ENCODE results near the gene TACC2. TPM values are rescaled to one million over a fixed set of nuclear protein-coding genes. Genes with fewer than 3 reads are reported as not detected.
"Not testable (repeated sequence)": the region's sequence is repeated elsewhere in the genome, so short reads cannot be mapped to it uniquely, and the experiment has no call there.

Gene TACC2
- total and polyA plus RNA-seq, 7 donors, result 44.0 to 439 (median 313) TPM

GRCh38 chr10:122010405-122011050, 21.6 kb downstream of the TACC2 start:
- Histone ChIP-seq H3K4me1 (peaks cover 79% of the 10 kb centered on the region), H3K36me3 (ENCODE audit: insufficient read depth in 1 of 2, low read depth in 1 of 2) (peaks cover 0 to 3% of the 10 kb centered on the region in 2 donors), H3K27me3 (ENCODE audit: insufficient read depth in 3 of 3, low read length in 2 of 3) (no peaks in the 10 kb centered on the region), H3K27ac (peak overlapping the region; percentile 98), H3K9me3 (no peaks in the 10 kb centered on the region), H3K4me3 (no peak overlapping the region)
- TF ChIP-seq CTCF (IDR thresholded peaks at IDR 0.05), result no peak
- DNase-seq (peak; percentile 62 to 67), ATAC-seq (peak; percentile 63 to 89 (median 74))
- WGBS, 3 donors, result 37 to 54% (median 40%) methylated on average over 4 of the region's 4 CpGs
- intact Hi-C loops (cut with DNase I), result no loop called here

DNA sequence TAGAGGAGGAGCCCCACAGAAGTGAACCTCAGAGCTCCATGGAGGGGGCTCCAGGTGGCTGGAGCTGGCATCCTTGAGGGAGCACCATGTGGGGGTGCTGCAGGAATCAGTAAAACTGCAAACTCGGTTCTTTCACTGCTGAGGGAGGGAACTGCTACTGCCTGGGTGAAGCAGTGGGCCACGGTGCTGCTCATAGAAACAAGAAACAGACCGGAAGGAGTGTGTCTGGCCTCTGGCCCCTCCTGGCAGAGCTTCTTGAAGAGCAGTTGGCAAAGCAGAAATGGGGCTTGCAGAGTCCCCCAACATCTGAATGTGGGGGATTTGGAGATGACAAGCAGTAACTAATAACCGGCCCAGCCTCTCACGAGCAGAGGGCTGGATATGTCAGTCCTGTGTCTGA, 23.8 kb downstream of the TACC2 start:
- peak overlapping the region; percentile 98 for H3K27ac ChIP-seq

DNA sequence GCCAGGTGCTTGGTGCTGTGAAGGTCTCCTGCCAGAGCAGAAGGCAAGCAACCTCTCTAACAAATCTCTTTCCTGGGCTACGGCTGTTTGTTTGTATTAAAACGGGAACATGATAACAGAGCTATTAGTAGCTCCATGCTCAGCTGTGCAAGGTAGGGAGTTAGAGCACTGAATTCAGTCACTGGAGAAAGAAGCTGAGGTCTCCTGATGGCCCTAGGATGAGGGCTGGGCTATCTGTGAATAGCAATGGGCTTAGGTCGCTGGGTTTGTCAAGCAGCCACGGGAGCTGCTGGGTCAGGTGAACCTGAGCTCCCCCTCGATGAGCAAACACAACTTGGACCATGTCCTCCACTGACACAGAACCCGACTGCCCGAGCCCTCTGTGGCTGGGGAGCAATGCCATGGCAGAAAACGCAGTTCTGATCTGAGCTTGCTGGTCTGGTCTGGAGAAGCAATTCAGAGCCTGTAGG, 24.4 kb downstream of the TACC2 start:
- Histone ChIP-seq H3K27me3 (ENCODE audit: insufficient read depth in 3 of 3, low read length in 2 of 3) (no peaks in the 10 kb centered on the region), H3K9me3 (no peaks in the 10 kb centered on the region), H3K4me3 (no peak overlapping the region), H3K27ac (peak overlapping the region; percentile 98), H3K36me3 (ENCODE audit: insufficient read depth in 1 of 2, low read depth in 1 of 2) (peaks cover 0 to 3% of the 10 kb centered on the region in 2 donors), H3K4me1 (peaks cover 69% of the 10 kb centered on the region)
- 29 to 33% (median 30%) methylated on average over 8 of the region's 8 CpGs for WGBS, 3 donors
- ATAC-seq (peak; percentile 82 to 90 (median 88)), DNase-seq (peak; percentile 67 to 89)
- intact Hi-C loops (cut with DNase I), result no loop called here
- TF ChIP-seq CTCF (IDR thresholded peaks at IDR 0.05), result no peak

More for the DNA sequence above, 23.8 kb downstream of the TACC2 start:
- Histone ChIP-seq H3K27me3 (ENCODE audit: insufficient read depth in 3 of 3, low read length in 2 of 3) (no peaks in the 10 kb centered on the region), H3K4me3 (peak overlapping the region; percentile 20), H3K36me3 (ENCODE audit: insufficient read depth in 1 of 2, low read depth in 1 of 2) (peaks cover 0 to 3% of the 10 kb centered on the region in 2 donors), H3K9me3 (no peaks in the 10 kb centered on the region), H3K4me1 (peaks cover 73% of the 10 kb centered on the region)
- ATAC-seq (peak in 2 of 4 donors; percentile 21 to 23), DNase-seq (no peak)
- intact Hi-C loops (cut with DNase I), result no loop called here
- 38 to 59% (median 45%) methylated on average over 5 of the region's 5 CpGs for WGBS, 3 donors
- no peak for TF ChIP-seq CTCF (IDR thresholded peaks at IDR 0.05)

DNA sequence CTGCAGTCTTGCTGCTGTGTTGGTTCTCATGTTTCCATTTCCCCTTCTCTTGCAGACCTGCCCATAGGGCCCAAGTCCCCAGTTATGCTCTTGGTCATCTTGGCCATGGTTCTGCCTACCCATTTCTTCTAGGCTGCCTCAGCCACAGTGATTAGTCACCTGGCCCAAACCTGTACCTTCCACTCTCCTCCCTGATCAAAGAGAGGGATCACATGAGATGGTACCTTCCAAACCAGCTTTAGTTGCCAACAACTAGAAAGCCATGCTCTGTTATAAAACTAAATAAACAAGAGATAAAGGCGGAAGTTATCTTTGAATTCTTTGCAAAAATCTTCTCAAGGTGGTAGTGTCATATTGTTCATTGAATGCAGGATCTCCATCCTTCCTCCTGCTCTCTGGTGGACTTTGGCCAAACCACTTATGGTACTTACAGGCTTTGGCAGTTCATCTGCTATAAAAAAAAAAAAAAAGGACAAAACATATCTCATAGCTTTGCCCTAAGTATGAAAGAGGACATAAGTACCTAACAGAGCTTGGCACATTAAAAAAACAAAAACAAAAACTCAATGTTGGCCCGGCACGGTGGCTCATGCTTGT, 25.8 kb downstream of the TACC2 start:
- H3K4me3 ChIP-seq, result no peak overlapping the region
- H3K4me1 ChIP-seq, result peaks cover 64% of the 10 kb centered on the region
- DNase-seq (no peak), ATAC-seq (peak in 2 of 4 donors; percentile 7 to 8)
- H3K27me3 ChIP-seq (ENCODE audit: insufficient read depth in 3 of 3, low read length in 2 of 3), result no peaks in the 10 kb centered on the region
- 55 to 81% (median 64%) methylated on average over 3 of the region's 3 CpGs for WGBS, 3 donors
- H3K27ac ChIP-seq, result peak overlapping the region; percentile 98
- H3K9me3 ChIP-seq, result no peaks in the 10 kb centered on the region
- peaks cover 0 to 3% of the 10 kb centered on the region in 2 donors for H3K36me3 ChIP-seq (ENCODE audit: insufficient read depth in 1 of 2, low read depth in 1 of 2)
- intact Hi-C loops (cut with DNase I), result no loop called here
- TF ChIP-seq CTCF (IDR thresholded peaks at IDR 0.05), result no peak

- H3K4me3 ChIP-seq, result peak overlapping the region; percentile 51
- intact Hi-C loops (cut with DNase I); ATAC-seq; H3K27me3 ChIP-seq (ENCODE audit: insufficient read depth in 3 of 3, low read length in 2 of 3); DNase-seq; H3K9me3 ChIP-seq; H3K36me3 ChIP-seq (ENCODE audit: insufficient read depth in 1 of 2, low read depth in 1 of 2): not testable (repeated sequence)
- H3K4me1 ChIP-seq, result peaks cover 45% of the 10 kb centered on the region
- 58 to 79% (median 59%) methylated on average over 4 of the region's 4 CpGs for WGBS, 3 donors
- H3K27ac ChIP-seq, result peak overlapping the region; percentile 98
These were observed 29.0 kb downstream of the TACC2 start for GRCh38 chr10:122017926-122018325.

Data from psoas muscle (tissue), 8 donors.